WI38 (cell line): ENCODE data around the gene SERTAD1.
A peak's percentile ranks its signal among the peaks of the same experiment; 100 is the strongest.

Experiments
- H3K4me3 ChIP-seq: 2 replicates; pipeline ENCODE4 v1.5.1; 2011; ENCODE audit warnings: low read depth, mild to moderate bottlenecking, control low read depth, low read length
- TF ChIP-seq, protein P1 (sequence below): IDR thresholded peaks from 2 replicates; pipeline ENCODE4 v1.5.1; 2012; ENCODE audit warnings: low read depth, mild to moderate bottlenecking, control low read depth, low read length

Gene SERTAD1

DNA sequence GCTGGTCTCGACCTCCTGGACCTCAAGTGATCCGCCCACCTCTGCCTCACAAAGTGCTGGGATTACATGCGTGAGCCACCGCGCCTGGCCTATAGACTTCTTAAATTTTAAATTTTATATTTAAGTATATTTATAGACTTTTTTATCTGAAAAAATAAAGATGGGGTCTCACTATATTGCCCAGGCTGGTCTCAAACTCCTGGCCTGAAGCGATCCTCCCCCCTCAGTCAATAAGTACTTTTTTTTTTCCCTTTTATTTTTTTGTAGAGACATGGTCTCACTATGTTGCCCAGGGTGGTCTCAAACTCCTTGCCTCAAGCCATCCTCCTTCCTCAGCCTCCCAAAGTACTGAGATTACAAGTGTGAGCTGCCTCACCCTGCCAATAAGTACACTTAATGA is 1.9 kb downstream of the SERTAD1 start:
- TF ChIP-seq, protein P1, sequence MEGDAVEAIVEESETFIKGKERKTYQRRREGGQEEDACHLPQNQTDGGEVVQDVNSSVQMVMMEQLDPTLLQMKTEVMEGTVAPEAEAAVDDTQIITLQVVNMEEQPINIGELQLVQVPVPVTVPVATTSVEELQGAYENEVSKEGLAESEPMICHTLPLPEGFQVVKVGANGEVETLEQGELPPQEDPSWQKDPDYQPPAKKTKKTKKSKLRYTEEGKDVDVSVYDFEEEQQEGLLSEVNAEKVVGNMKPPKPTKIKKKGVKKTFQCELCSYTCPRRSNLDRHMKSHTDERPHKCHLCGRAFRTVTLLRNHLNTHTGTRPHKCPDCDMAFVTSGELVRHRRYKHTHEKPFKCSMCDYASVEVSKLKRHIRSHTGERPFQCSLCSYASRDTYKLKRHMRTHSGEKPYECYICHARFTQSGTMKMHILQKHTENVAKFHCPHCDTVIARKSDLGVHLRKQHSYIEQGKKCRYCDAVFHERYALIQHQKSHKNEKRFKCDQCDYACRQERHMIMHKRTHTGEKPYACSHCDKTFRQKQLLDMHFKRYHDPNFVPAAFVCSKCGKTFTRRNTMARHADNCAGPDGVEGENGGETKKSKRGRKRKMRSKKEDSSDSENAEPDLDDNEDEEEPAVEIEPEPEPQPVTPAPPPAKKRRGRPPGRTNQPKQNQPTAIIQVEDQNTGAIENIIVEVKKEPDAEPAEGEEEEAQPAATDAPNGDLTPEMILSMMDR = no peak
- H3K4me3 ChIP-seq = peak overlapping the region; percentile 74

DNA sequence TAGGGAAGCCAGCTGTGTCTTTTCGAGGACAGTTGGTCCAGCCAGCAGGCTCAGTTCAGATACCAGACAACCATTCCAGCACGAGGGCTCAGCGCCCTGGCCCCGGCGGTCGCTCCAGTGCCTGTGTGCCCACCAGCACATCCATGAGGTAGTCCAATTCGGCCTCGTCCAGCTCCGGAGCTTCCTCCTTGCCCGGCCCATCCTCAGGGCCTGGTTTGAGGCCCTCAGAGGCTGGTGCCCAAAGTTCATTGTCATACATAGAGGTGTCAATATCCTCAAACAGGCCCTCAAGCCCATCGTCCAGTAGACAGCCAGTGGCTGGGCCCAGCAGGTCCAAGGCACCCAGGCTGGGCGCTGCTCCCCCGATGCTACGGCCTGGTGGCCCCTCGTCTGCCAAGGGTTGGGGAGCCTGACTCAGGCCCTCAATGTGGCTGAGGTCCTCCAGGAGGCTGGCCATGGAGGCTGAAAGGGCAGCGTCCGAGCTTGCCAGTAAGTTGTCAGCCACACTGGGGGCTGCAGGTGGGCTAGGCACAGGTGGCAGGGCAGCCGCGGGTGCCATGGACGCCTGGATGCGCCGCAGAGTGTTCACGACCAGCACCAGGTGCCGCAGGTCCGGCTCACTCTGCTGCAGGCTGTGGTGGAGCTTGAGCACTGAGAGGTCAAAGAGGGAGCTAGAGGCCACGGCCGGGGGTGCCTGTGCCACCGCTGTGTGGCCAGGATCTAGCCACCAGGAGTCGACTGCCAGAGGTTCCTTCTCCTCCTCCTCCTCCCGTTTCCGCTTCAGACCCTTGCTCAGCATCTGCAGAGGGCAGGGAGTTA is 2.8 kb downstream of the SERTAD1 start:
- peak overlapping the region; percentile 74; the same call in 1 of the 2 replicates for H3K4me3 ChIP-seq
- TF ChIP-seq, protein P1 = no peak

DNA sequence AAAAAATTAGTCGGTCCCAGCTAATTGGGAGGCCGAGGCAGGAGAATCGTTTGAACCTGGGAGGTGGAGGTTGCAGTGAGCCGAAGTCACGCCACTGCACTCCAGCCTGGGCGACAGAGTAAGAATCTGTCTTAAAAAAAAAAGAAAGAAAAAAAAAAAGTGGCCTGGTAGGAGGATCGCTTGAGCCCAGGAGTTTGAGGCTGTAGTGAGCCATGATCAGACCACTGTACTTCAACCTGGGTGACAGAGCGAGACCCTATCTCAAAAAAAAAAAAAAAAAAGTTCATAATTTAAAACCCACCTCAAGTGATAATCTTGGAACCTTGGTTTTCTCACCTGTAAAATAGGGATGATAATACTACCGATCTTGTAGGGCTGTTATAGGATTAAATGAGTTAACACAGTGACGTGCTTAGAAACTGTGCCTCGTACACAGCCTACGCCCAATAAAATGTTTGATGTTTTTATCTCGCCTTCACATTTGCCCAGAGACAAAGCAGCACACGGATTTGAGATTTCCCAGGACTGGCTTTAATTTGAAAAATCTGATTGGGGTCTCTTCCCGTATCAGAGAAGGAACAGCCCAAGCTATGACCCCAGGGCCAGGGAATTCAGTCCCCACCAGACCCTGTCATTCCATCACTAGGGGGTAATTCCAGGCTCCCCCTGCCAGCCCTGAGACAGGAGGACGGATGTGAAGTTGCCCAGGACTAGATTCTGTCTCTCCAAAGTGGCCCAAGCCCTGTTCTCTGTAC is 3.6 kb downstream of the SERTAD1 start:
- H3K4me3 ChIP-seq = peak overlapping the region; percentile 57; the same call in 1 of the 2 replicates
- TF ChIP-seq, protein P1 = no peak

DNA sequence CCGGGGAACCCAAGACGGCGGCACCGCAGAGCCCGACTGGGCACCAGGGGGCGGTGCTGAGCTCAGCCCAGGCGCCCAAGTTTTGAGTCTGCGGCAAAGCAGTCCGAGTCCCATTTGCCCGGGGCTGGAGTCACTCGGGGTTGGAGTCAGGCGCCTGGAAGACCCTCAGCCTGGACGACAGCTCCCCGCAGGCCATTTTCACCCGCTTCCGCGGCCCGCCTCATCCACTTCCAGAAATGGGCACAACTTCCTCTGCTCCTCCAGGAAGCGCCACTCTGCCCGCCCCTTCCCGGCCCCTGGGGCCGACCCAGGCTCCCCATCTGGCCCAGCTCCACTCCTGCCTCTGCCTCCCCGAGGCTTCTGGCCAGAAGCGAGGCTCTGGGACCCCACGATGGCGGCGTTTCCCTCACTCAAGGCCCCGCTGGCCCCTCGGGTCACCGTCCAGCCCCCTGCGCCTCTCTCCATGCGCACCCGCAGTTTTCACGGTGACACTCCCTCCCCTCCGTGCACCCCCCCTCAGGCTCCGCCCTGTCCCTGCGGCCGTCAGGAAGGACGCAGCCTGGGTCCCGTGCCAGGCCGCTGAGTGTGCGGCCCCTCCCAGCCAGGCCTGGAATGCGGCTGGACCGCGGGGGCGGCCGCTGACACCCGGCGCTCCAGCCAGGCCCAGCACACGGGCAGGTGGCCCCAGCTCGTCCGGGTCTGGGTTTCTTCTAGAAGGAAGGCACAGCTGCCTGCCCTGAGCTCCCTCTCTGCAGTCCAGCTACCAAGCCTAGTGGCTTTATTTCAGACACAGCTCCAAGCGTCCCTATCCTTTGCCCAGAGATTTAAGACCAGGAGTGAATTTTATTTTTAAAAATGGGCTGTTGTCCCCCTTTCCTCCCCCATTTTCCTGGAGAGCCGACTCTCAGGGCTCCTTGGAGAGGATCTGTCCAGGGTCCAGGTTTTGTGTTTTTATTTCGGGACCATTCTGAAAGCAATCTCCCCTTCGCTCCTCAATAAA is 4.7 kb downstream of the SERTAD1 start:
- TF ChIP-seq, protein P1 = peak; percentile 93
- H3K4me3 ChIP-seq = peak overlapping the region; percentile 57

DNA sequence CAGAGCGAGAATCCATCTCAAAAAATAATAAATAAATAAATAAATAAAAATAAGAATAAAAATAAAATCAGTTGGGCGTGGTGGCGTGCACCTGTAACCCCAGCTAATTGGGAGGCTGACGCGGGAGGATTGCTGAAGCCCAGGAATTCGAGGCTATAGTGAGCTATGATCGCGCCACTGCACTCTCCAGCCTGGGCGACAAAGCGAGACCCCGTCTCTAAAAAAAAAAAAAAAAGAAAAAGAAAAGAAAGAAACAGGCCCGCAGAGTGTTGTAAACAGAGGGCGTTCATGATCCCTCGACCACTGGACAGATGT is 5.4 kb downstream of the SERTAD1 start:
- TF ChIP-seq, protein P1 = no peak
- H3K4me3 ChIP-seq = peak overlapping the region; percentile 57

DNA sequence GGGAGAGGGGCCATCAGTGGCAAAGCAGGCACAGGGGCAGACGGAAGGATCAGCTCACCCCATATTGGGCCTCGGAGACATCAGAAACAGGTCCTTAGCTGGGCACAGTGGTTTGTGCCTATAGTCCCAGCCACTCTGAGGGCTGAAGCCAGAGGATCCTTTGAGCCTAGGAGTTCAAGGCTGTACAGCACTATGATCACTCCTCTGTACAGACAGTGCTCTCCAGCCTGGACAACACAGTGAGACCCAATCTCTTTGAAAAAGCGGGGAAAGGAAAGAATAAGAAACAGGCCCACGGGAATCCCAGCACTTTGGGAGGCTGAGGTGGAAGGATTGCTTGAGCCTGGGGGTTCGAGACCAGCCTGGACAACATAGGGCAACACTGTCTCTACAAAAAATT is 6.0 kb downstream of the SERTAD1 start:
- H3K4me3 ChIP-seq = no peak overlapping the region
- TF ChIP-seq, protein P1 = no peak
